Subcutaneous adipose tissue (tissue), 4 donors: ENCODE measurements around the gene GPR27. TPM values are rescaled to one million over a fixed set of nuclear protein-coding genes. Genes with fewer than 3 reads are reported as not detected.

Experiments used
- CTCF ChIP-seq: fragments of 450-650 bp; IDR thresholded peaks from one replicate; pipeline ENCODE4 v1.5.1; 2016; ENCODE audit warnings: low read depth, mild to moderate bottlenecking, control low read depth, antibody characterized with exemption, moderate library complexity
- total RNA-seq, 4 donors: library from RNA; depleted of rRNA; stranded (reverse); fragments of >200 nt; gene quantifications; one replicate each; pipeline ENCODE4 v1.1.0, GENCODE V29; 2016

The GPR27 gene
- total RNA-seq, 4 donors from 2014 or later: 0.38 to 0.49 TPM; not detected in 2

DNA sequence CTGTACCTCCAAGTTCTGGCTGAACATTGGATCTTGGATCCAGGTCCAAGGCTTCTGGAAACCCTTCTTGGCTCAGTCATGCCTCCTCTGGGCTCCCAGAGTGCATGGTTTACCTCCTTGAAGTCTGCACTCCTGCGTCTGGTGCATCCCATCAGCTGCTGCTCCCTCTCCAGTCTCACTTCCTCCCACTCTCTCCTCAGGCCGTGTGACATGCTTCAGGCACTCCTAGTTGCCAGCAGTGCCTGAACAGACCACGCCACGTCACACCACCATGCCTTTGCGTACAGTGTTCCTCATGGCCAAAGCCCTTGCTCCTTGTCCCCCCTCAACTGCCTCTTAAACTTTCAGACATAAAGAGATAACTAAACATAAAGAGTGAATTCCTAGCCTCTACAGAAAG, 5.7 kb downstream of the GPR27 start:
- TF ChIP-seq CTCF: no peak

GRCh38 chr3:71760140-71760539, 6.5 kb downstream of the GPR27 start:
- no peak for TF ChIP-seq CTCF

- no peak for TF ChIP-seq CTCF
Measured at GRCh38 chr3:71763426-71763825, 9.8 kb downstream of the GPR27 start.

DNA sequence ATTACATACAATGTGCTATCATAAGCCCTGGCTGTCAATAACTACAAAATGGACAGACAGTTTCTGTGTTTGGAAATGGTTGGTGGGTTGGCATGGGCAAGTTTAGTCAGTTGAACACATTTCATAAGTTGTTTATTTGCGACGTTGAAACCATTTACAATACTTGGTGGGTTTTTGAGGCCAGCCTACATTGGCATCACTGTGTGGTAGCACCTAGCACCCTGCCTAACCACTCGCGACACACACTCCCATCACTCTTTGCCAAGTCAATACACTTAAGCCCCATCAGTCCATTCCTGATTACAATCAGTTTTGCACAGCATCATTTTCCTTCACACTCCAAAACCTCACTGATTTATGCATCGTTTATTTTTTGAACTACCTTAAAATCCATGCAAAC, 17.5 kb downstream of the GPR27 start:
- TF ChIP-seq CTCF: no peak

- TF ChIP-seq CTCF: no peak
Measured at GRCh38 chr3:71771884-71772283, 18.2 kb downstream of the GPR27 start.

DNA sequence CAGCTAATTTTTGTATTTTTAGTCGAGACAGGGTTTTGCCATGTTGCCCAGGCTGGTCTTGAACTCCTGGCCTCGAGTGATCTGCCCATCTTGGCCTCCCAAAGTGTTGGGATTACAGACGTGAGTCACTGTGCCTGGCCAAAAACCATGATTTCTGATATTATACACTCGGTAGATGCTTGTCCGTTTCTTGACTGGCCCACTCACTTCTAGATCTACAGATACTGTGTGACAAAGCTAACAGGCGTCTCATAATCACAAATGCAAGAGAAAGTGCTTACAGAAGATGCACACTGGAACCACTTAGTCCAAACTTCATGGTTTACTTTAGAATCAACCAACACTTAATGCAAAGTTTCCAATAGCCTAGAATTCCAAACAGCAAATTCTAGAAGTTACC, 22.9 kb downstream of the GPR27 start:
- no peak for TF ChIP-seq CTCF

- TF ChIP-seq CTCF: no peak
Measured at GRCh38 chr3:71778353-71778752, 24.7 kb downstream of the GPR27 start.
